Activated naive CD4-positive, alpha-beta T cell treated with anti-CD3 and anti-CD28 coated beads, Interleukin-2, amount 50 U/mL, for 24 hours (primary cell): ENCODE results near the gene ZPBP2.
A peak's percentile ranks its signal among the peaks of the same experiment; 100 is the strongest.

ENCODE experiments used
- H3K27ac Mint-ChIP-seq: one replicate; pipeline ENCODE4 v1.8.0; 2021; ENCODE audit warnings: mild to moderate bottlenecking, mixed read lengths
- H3K27me3 Mint-ChIP-seq: one replicate; pipeline ENCODE4 v1.8.0; 2021; ENCODE audit warnings: mixed read lengths
- H3K36me3 Mint-ChIP-seq: one replicate; pipeline ENCODE4 v1.8.0; 2021; ENCODE audit warnings: mixed read lengths
- H3K4me1 Mint-ChIP-seq: one replicate; pipeline ENCODE4 v1.8.0; 2021; ENCODE audit warnings: mixed read lengths
- H3K4me3 Mint-ChIP-seq: one replicate; pipeline ENCODE4 v1.8.0; 2021; ENCODE audit warnings: mild to moderate bottlenecking, mixed read lengths
- H3K9me3 Mint-ChIP-seq: one replicate; pipeline ENCODE4 v1.8.0; 2021; ENCODE audit warnings: mixed read lengths

ZPBP2 gene

GRCh38 chr17:39867880-39868553, at the start of gene ZPBP2:
Gene ZPBP2 (plus strand): TSS chr17:39868202. CDS start chr17:39868355, 153 bp downstream.
- H3K9me3 Mint-ChIP-seq = peaks cover 5% of the 10 kb centered on the region
- H3K4me1 Mint-ChIP-seq = peaks cover 42% of the 10 kb centered on the region

GRCh38 chr17:39818358-39819000, 49.5 kb upstream of the ZPBP2 start:
- Mint-ChIP-seq H3K4me3 (peak overlapping the region; percentile 30), H3K9me3 (peaks cover 12% of the 10 kb centered on the region), H3K27ac (peak overlapping the region; percentile 83), H3K36me3 (peaks cover 39% of the 10 kb centered on the region), H3K4me1 (peaks cover 79% of the 10 kb centered on the region), H3K27me3 (no peaks in the 10 kb centered on the region)

More at GRCh38 chr17:39867880-39868553, at the start of gene ZPBP2:
- H3K4me3 Mint-ChIP-seq = peak within 1 kb of the TSS; percentile 72
- H3K36me3 Mint-ChIP-seq = peaks cover 2% of the 10 kb centered on the region
- H3K27ac Mint-ChIP-seq = peak within 1 kb of the TSS; percentile 96
- H3K27me3 Mint-ChIP-seq = no peaks in the 10 kb centered on the region

GRCh38 chr17:39820541-39820940, 47.5 kb upstream of the ZPBP2 start:
- Mint-ChIP-seq H3K36me3 (peaks cover 51% of the 10 kb centered on the region), H3K4me3 (peak overlapping the region; percentile 64), H3K9me3 (peaks cover 22% of the 10 kb centered on the region), H3K27me3 (no peaks in the 10 kb centered on the region), H3K4me1 (peaks cover 59% of the 10 kb centered on the region), H3K27ac (peak overlapping the region; percentile 94)

GRCh38 chr17:39820987-39821386, 47.0 kb upstream of the ZPBP2 start:
- Mint-ChIP-seq H3K4me3 (peak overlapping the region; percentile 9), H3K4me1 (peaks cover 54% of the 10 kb centered on the region), H3K9me3 (peaks cover 22% of the 10 kb centered on the region), H3K36me3 (peaks cover 51% of the 10 kb centered on the region), H3K27me3 (no peaks in the 10 kb centered on the region), H3K27ac (peak overlapping the region; percentile 94)

- H3K27me3 Mint-ChIP-seq = no peaks in the 10 kb centered on the region
- peaks cover 58% of the 10 kb centered on the region for H3K36me3 Mint-ChIP-seq
These were observed 46.0 kb upstream of the ZPBP2 start for GRCh38 chr17:39822051-39822451.

GRCh38 chr17:39823407-39824054, 44.5 kb upstream of the ZPBP2 start:
- H3K27ac Mint-ChIP-seq = peak overlapping the region; percentile 80
- peaks cover 22% of the 10 kb centered on the region for H3K9me3 Mint-ChIP-seq
- H3K4me1 Mint-ChIP-seq = peaks cover 57% of the 10 kb centered on the region
- no peak overlapping the region for H3K4me3 Mint-ChIP-seq
- H3K27me3 Mint-ChIP-seq = no peaks in the 10 kb centered on the region
- peaks cover 63% of the 10 kb centered on the region for H3K36me3 Mint-ChIP-seq

More at GRCh38 chr17:39822051-39822451, 46.0 kb upstream of the ZPBP2 start:
- Mint-ChIP-seq H3K4me1 (peaks cover 62% of the 10 kb centered on the region), H3K4me3 (peak overlapping the region; percentile 5), H3K27ac (peak overlapping the region; percentile 92), H3K9me3 (peaks cover 22% of the 10 kb centered on the region)

- peaks cover 21% of the 10 kb centered on the region for H3K9me3 Mint-ChIP-seq
- peak overlapping the region; percentile 55 for H3K27ac Mint-ChIP-seq
- H3K4me1 Mint-ChIP-seq = peaks cover 40% of the 10 kb centered on the region
- H3K27me3 Mint-ChIP-seq = no peaks in the 10 kb centered on the region
- peaks cover 59% of the 10 kb centered on the region for H3K36me3 Mint-ChIP-seq
- no peak overlapping the region for H3K4me3 Mint-ChIP-seq
These were observed 41.7 kb upstream of the ZPBP2 start for GRCh38 chr17:39826334-39826733.

- peaks cover 9% of the 10 kb centered on the region for H3K9me3 Mint-ChIP-seq
- peak overlapping the region; percentile 80 for H3K27ac Mint-ChIP-seq
- no peak overlapping the region for H3K4me3 Mint-ChIP-seq
- H3K36me3 Mint-ChIP-seq = peaks cover 46% of the 10 kb centered on the region
- H3K27me3 Mint-ChIP-seq = no peaks in the 10 kb centered on the region
- H3K4me1 Mint-ChIP-seq = peaks cover 42% of the 10 kb centered on the region
These were observed 39.6 kb upstream of the ZPBP2 start for GRCh38 chr17:39828443-39828842.

- Mint-ChIP-seq H3K27ac (peak overlapping the region; percentile 66), H3K27me3 (no peaks in the 10 kb centered on the region), H3K9me3 (no peaks in the 10 kb centered on the region), H3K4me1 (peaks cover 57% of the 10 kb centered on the region), H3K4me3 (no peak overlapping the region), H3K36me3 (peaks cover 33% of the 10 kb centered on the region)
These were observed 36.4 kb upstream of the ZPBP2 start for GRCh38 chr17:39831588-39831987.

GRCh38 chr17:39834017-39834416, 34.0 kb upstream of the ZPBP2 start:
- Mint-ChIP-seq H3K36me3 (peaks cover 32% of the 10 kb centered on the region), H3K4me3 (no peak overlapping the region), H3K9me3 (peaks cover 9% of the 10 kb centered on the region), H3K27me3 (no peaks in the 10 kb centered on the region), H3K27ac (peak overlapping the region; percentile 66), H3K4me1 (peaks cover 56% of the 10 kb centered on the region)

GRCh38 chr17:39835038-39835786, 32.8 kb upstream of the ZPBP2 start:
- Mint-ChIP-seq H3K27ac (peak overlapping the region; percentile 90), H3K9me3 (peaks cover 13% of the 10 kb centered on the region), H3K4me3 (no peak overlapping the region), H3K27me3 (no peaks in the 10 kb centered on the region), H3K4me1 (peaks cover 62% of the 10 kb centered on the region), H3K36me3 (peaks cover 40% of the 10 kb centered on the region)

- Mint-ChIP-seq H3K36me3 (peaks cover 45% of the 10 kb centered on the region), H3K4me1 (peaks cover 66% of the 10 kb centered on the region), H3K27ac (no peak overlapping the region), H3K9me3 (peaks cover 13% of the 10 kb centered on the region), H3K4me3 (no peak overlapping the region), H3K27me3 (no peaks in the 10 kb centered on the region)
These were observed 31.9 kb upstream of the ZPBP2 start for GRCh38 chr17:39836117-39836516.

GRCh38 chr17:39838057-39838456, 29.9 kb upstream of the ZPBP2 start:
- H3K27ac Mint-ChIP-seq = peak overlapping the region; percentile 69
- peaks cover 68% of the 10 kb centered on the region for H3K4me1 Mint-ChIP-seq
- H3K36me3 Mint-ChIP-seq = peaks cover 44% of the 10 kb centered on the region
- H3K9me3 Mint-ChIP-seq = peaks cover 13% of the 10 kb centered on the region
- H3K27me3 Mint-ChIP-seq = no peaks in the 10 kb centered on the region
- no peak overlapping the region for H3K4me3 Mint-ChIP-seq

- Mint-ChIP-seq H3K27ac (peak overlapping the region; percentile 92), H3K36me3 (peaks cover 44% of the 10 kb centered on the region), H3K4me1 (peaks cover 71% of the 10 kb centered on the region), H3K27me3 (no peaks in the 10 kb centered on the region), H3K9me3 (peaks cover 13% of the 10 kb centered on the region), H3K4me3 (no peak overlapping the region)
These were observed 29.2 kb upstream of the ZPBP2 start for GRCh38 chr17:39838784-39839183.

GRCh38 chr17:39841134-39841683, 26.8 kb upstream of the ZPBP2 start:
- Mint-ChIP-seq H3K27ac (peak overlapping the region; percentile 71), H3K4me1 (peaks cover 73% of the 10 kb centered on the region), H3K36me3 (peaks cover 33% of the 10 kb centered on the region), H3K9me3 (peaks cover 13% of the 10 kb centered on the region), H3K4me3 (peak overlapping the region; percentile 45), H3K27me3 (no peaks in the 10 kb centered on the region)
